CD4-positive, alpha-beta T cell (primary cell): ENCODE measurements around the gene LAMP5. TPM values are rescaled to one million over a fixed set of nuclear protein-coding genes. Genes with fewer than 3 reads are reported as not detected.

Experiments used
- ATAC-seq: fragments of 200-7000 bp; cut with Tn5 transposase; one replicate; pipeline ENCODE4 v1.10.0; 2022; ENCODE audit warnings: mild to moderate bottlenecking; ENCODE audit not compliant: poor library complexity
- CTCF ChIA-PET: fragments of 350-600 bp; sonication (Branson Sonifier 250); formaldehyde crosslinking; loops from one replicate; lab custom pipeline; 2021; ENCODE audit warnings: antibody characterized with exemption, inconsistent platforms; lab: Charles Lee
- POLR2A ChIA-PET: fragments of 350-600 bp; sonication (Branson Sonifier 250); formaldehyde crosslinking; loops from one replicate; lab custom pipeline; 2021; ENCODE audit warnings: antibody characterized with exemption, inconsistent platforms; lab: Charles Lee
- DNase-seq, 14 experiments: peaks; one replicate each; pipeline ENCODE4 v3.0.0-alpha.2; 2013 to 2020; ENCODE audit warnings: mixed read lengths in 2 of 14
- H3K27ac ChIP-seq, 2 donors: one replicate each; pipeline versions ENCODE4 v1.5.1 to v1.7.0; 2013; ENCODE audit warnings: low read length in 2 of 2, low read depth in 1 of 2, mild to moderate bottlenecking in 1 of 2
- H3K27me3 ChIP-seq, 2 experiments: 1 replicate in 1 of 2; 2 replicates in 1 of 2; pipeline versions ENCODE4 v1.6.1 to v1.7.0; 2013; ENCODE audit warnings: low read length in 2 of 2, control low read depth in 1 of 2, mild to moderate bottlenecking in 1 of 2, moderate library complexity in 1 of 2; ENCODE audit not compliant: insufficient read depth in 2 of 2, control insufficient read depth in 1 of 2
- H3K36me3 ChIP-seq: one replicate; pipeline ENCODE4 v1.6.1; 2013; ENCODE audit warnings: low read length, control low read depth; ENCODE audit not compliant: insufficient read depth
- H3K4me1 ChIP-seq: one replicate; pipeline ENCODE4 v1.6.1; 2013; ENCODE audit warnings: low read length, control low read depth; ENCODE audit not compliant: insufficient read depth
- H3K4me3 ChIP-seq: one replicate; pipeline ENCODE4 v1.5.1; 2013; ENCODE audit warnings: mild to moderate bottlenecking, low read length, moderate library complexity
- H3K9me3 ChIP-seq, 2 experiments: 1 replicate in 1 of 2; 2 replicates in 1 of 2; pipeline versions ENCODE4 v1.6.1 to v1.7.0; 2013; ENCODE audit warnings: low read length in 2 of 2, mild to moderate bottlenecking in 2 of 2, control low read depth in 1 of 2, moderate library complexity in 1 of 2; ENCODE audit not compliant: control insufficient read depth in 1 of 2, insufficient read depth in 1 of 2
- H3K27ac Mint-ChIP-seq: one replicate; pipeline ENCODE4 v1.8.0; 2020; ENCODE audit warnings: mixed read lengths
- H3K27me3 Mint-ChIP-seq: one replicate; pipeline ENCODE4 v1.8.0; 2021; ENCODE audit warnings: mixed read lengths
- H3K36me3 Mint-ChIP-seq: one replicate; pipeline ENCODE4 v1.8.0; 2021; ENCODE audit warnings: low read depth, mixed read lengths
- H3K4me1 Mint-ChIP-seq: one replicate; pipeline ENCODE4 v1.8.0; 2021; ENCODE audit warnings: low read depth, mixed read lengths
- H3K4me3 Mint-ChIP-seq: one replicate; pipeline ENCODE4 v1.8.0; 2020; ENCODE audit warnings: mild to moderate bottlenecking, mixed read lengths
- H3K9me3 Mint-ChIP-seq: one replicate; pipeline ENCODE4 v1.8.0; 2020; ENCODE audit warnings: mixed read lengths
- CTCF ChIP-seq: fragments of 200-600 bp; IDR thresholded peaks from one replicate; pipeline ENCODE4 v1.8.0; 2022; ENCODE audit warnings: antibody characterized with exemption, mild to moderate bottlenecking
- intact Hi-C, 2 experiments: fragments of 100-400 bp; cut with DNase I in 1 of 2; cut with micrococcal nuclease in 1 of 2; formaldehyde crosslinking; loops; one replicate each; pipeline versions ENCODE4 v1.15.1 to v1.9.0; 2023 to 2025; cut with DNase I, micrococcal nuclease
- total RNA-seq, 174 experiments: library from RNA in 2 of 174; stranded (reverse) in 2 of 174; gene quantifications; one replicate each; pipeline ENCODE4 v1.2.3 and lab custom pipeline; 2021 to 2026

LAMP5 gene
- total RNA-seq, 2 experiments from 2014 or later, result 0.11 TPM; not detected in 1

- CTCF ChIA-PET, result no interaction called here
- H3K27ac Mint-ChIP-seq, result no peak overlapping the region
- H3K27me3 Mint-ChIP-seq, result peaks cover 3% of the 10 kb centered on the region
- Histone ChIP-seq H3K9me3 (peaks cover 0 to 4% of the 10 kb centered on the region in 2 experiments), H3K27ac (no peak overlapping the region), H3K4me1 (no peaks in the 10 kb centered on the region), H3K36me3 (no peaks in the 10 kb centered on the region), H3K4me3 (no peak overlapping the region), H3K27me3 (no peaks in the 10 kb centered on the region)
- ATAC-seq, result no peak
- TF ChIP-seq CTCF, result no peak
- no peaks in the 10 kb centered on the region for H3K4me1 Mint-ChIP-seq
- no peaks in the 10 kb centered on the region for H3K36me3 Mint-ChIP-seq
- POLR2A ChIA-PET, result no interaction called here
- no peaks in the 10 kb centered on the region for H3K9me3 Mint-ChIP-seq
- DNase-seq, result no peak
- H3K4me3 Mint-ChIP-seq, result no peak overlapping the region
- intact Hi-C loops, result no loop called here
Observed at GRCh38 chr20:9577397-9577796, 63.0 kb downstream of the LAMP5 start.

GRCh38 chr20:9578594-9578993 lies 64.2 kb downstream of the LAMP5 start:
- TF ChIP-seq CTCF, result no peak

More at GRCh38 chr20:9578594-9578993, 64.2 kb downstream of the LAMP5 start:
- Mint-ChIP-seq H3K9me3 (no peaks in the 10 kb centered on the region), H3K36me3 (no peaks in the 10 kb centered on the region), H3K4me1 (no peaks in the 10 kb centered on the region), H3K27me3 (no peaks in the 10 kb centered on the region), H3K27ac (no peak overlapping the region), H3K4me3 (no peak overlapping the region)
- no peaks in the 10 kb centered on the region for H3K27me3 ChIP-seq
- ChIA-PET CTCF (no interaction called here), POLR2A (no interaction called here)
- no peaks in the 10 kb centered on the region for H3K4me1 ChIP-seq
- intact Hi-C loops, result no loop called here
- no peaks in the 10 kb centered on the region for H3K36me3 ChIP-seq
- H3K9me3 ChIP-seq, result peaks cover 0 to 1% of the 10 kb centered on the region in 2 experiments
- ATAC-seq (no peak), DNase-seq (no peak)
- no peak overlapping the region for H3K27ac ChIP-seq
- no peak overlapping the region for H3K4me3 ChIP-seq
